Calu3 (cell line): Measurements from ENCODE around the gene PRUNE2. TPM values are rescaled to one million over a fixed set of nuclear protein-coding genes. Genes with fewer than 3 reads are reported as not detected.

Experiments
- BruUV-seq: library from RNA; stranded (reverse); fragments of 400-500 nt; replicated peaks from 2 replicates; lab custom pipeline; 2021; lab: Mats Ljungman, UMichigan
- CTCF ChIA-PET: fragments of 300-600 bp; sonication (Branson Sonifier 250); formaldehyde crosslinking; loops from one replicate; lab custom pipeline; 2022; ENCODE audit warnings: antibody characterized with exemption; lab: Charles Lee
- DNase-seq: peaks from one replicate; pipeline ENCODE4 v3.0.0; 2022
- H3K27ac Mint-ChIP-seq: one replicate; pipeline ENCODE4 v1.8.0; 2022; ENCODE audit warnings: mixed read lengths; ENCODE audit not compliant: unreplicated experiment
- H3K27me3 Mint-ChIP-seq: one replicate; pipeline ENCODE4 v1.8.0; 2022; ENCODE audit warnings: mixed read lengths; ENCODE audit not compliant: unreplicated experiment
- H3K36me3 Mint-ChIP-seq: one replicate; pipeline ENCODE4 v1.8.0; 2022; ENCODE audit warnings: mild to moderate bottlenecking, moderate library complexity, mixed read lengths; ENCODE audit not compliant: insufficient read depth, unreplicated experiment
- H3K4me1 Mint-ChIP-seq: one replicate; pipeline ENCODE4 v1.8.0; 2022; ENCODE audit warnings: mild to moderate bottlenecking, low read depth, mixed read lengths; ENCODE audit not compliant: unreplicated experiment
- H3K4me3 Mint-ChIP-seq: one replicate; pipeline ENCODE4 v1.8.0; 2022; ENCODE audit warnings: mild to moderate bottlenecking, low read depth, moderate library complexity, mixed read lengths; ENCODE audit not compliant: unreplicated experiment
- H3K9me3 Mint-ChIP-seq: one replicate; pipeline ENCODE4 v1.8.0; 2022; ENCODE audit warnings: low read depth, mixed read lengths; ENCODE audit not compliant: unreplicated experiment
- CTCF ChIP-seq: fragments of 200-600 bp; IDR thresholded peaks from one replicate; pipeline ENCODE4 v1.8.0; 2022; ENCODE audit warnings: antibody characterized with exemption; ENCODE audit not compliant: unreplicated experiment
- intact Hi-C: fragments of 100-400 bp; cut with micrococcal nuclease; formaldehyde crosslinking; loops from one replicate; pipeline ENCODE4 v1.10.0; 2022; ENCODE audit not compliant: unreplicated experiment
- total RNA-seq: library from RNA; stranded (reverse); gene quantifications from 2 replicates; pipeline ENCODE4 v1.2.3, GENCODE V29; 2022

PRUNE2 gene
- total RNA-seq, 1 experiment from 2014 or later, result 0.07 TPM

GRCh38 chr9:76729980-76730737, 175.8 kb downstream of the PRUNE2 start:
- Mint-ChIP-seq H3K4me1 (no peaks in the 10 kb centered on the region), H3K27ac (no peak overlapping the region), H3K9me3 (no peaks in the 10 kb centered on the region), H3K36me3 (no peaks in the 10 kb centered on the region), H3K4me3 (no peak overlapping the region), H3K27me3 (peaks cover 23% of the 10 kb centered on the region)
- TF ChIP-seq CTCF, result no peak
- intact Hi-C loops, result no loop called here
- CTCF ChIA-PET, result interaction anchor here (0.6 kb wide), 1 partner anchor 249 kb away, joined by 5 read pairs; no protein-coding TSS in a partner anchor
- no TSS peak for BruUV-seq
- no peak for DNase-seq

- H3K9me3 Mint-ChIP-seq, result no peaks in the 10 kb centered on the region
- TF ChIP-seq CTCF, result no peak
- H3K27ac Mint-ChIP-seq, result no peak overlapping the region
- H3K27me3 Mint-ChIP-seq, result peaks cover 16% of the 10 kb centered on the region
- no peak for DNase-seq
- no peaks in the 10 kb centered on the region for H3K36me3 Mint-ChIP-seq
- intact Hi-C loops, result no loop called here
- H3K4me1 Mint-ChIP-seq, result no peaks in the 10 kb centered on the region
- H3K4me3 Mint-ChIP-seq, result no peak overlapping the region
- BruUV-seq, result no TSS peak
- CTCF ChIA-PET, result interaction anchor here (0.6 kb wide), 1 partner anchor 250 kb away, joined by 5 read pairs; no protein-coding TSS in a partner anchor
Measured at GRCh38 chr9:76729116-76729515, 176.8 kb downstream of the PRUNE2 start.

- no peak overlapping the region for H3K4me3 Mint-ChIP-seq
- TF ChIP-seq CTCF, result no peak
- H3K27me3 Mint-ChIP-seq, result peaks cover 15% of the 10 kb centered on the region
- H3K4me1 Mint-ChIP-seq, result no peaks in the 10 kb centered on the region
- H3K9me3 Mint-ChIP-seq, result no peaks in the 10 kb centered on the region
- DNase-seq, result no peak
- H3K27ac Mint-ChIP-seq, result no peak overlapping the region
- BruUV-seq, result no TSS peak
- no peaks in the 10 kb centered on the region for H3K36me3 Mint-ChIP-seq
- CTCF ChIA-PET, result no interaction called here
- intact Hi-C loops, result no loop called here
Measured at GRCh38 chr9:76725885-76726284, 180.0 kb downstream of the PRUNE2 start.

GRCh38 chr9:76725011-76725546, 180.8 kb downstream of the PRUNE2 start:
- Mint-ChIP-seq H3K36me3 (no peaks in the 10 kb centered on the region), H3K4me1 (no peaks in the 10 kb centered on the region), H3K27me3 (peaks cover 15% of the 10 kb centered on the region), H3K27ac (no peak overlapping the region), H3K9me3 (no peaks in the 10 kb centered on the region), H3K4me3 (no peak overlapping the region)
- CTCF ChIA-PET, result no interaction called here
- no peak for DNase-seq
- intact Hi-C loops, result no loop called here
- BruUV-seq, result no TSS peak
- TF ChIP-seq CTCF, result no peak
